ENCODE results near the gene TAF11L11. TPM values are rescaled to one million over a fixed set of nuclear protein-coding genes. Genes with fewer than 3 reads are reported as not detected.
"Not testable (repeated sequence)": the region's sequence is repeated elsewhere in the genome, so short reads cannot be mapped to it uniquely, and the experiment has no call there.

TAF11L11 gene
- total RNA-seq, 1 experiment from 2014 or later, result 0.64 TPM

DNA sequence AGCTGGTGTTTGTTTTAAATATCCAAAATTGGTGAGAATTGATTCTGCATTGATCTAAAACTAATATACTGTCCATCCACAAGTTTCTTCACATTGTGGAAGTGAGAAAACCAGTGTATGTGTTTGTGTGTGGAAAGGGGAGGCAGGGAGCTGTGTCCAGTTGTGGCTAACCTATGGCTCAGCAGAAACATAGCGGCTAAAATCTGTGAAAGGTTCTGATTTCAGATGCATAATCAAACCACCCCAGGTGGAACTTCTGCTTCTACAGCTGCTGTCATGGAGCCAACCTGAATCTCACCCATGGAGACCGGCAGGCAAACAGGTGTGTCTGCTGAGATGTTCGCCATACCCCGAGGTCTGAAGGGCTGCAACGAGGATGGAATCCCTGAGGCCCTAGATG is 30.2 kb downstream of the TAF11L11 start, which contains the start of gene TAF11L14:
TSS of gene TAF11L14 (plus strand) at position 301 of the 400 bp plus-strand sequence.
- no peak for DNase-seq (ENCODE audit: low spot score)
- CTCF ChIA-PET, result no interaction called here
- Histone ChIP-seq H3K4me3 (ENCODE audit: low read depth, low read length, poor library complexity, severe bottlenecking) (no peak within 1 kb of the TSS), H3K27me3 (replicated peaks; ENCODE audit: insufficient read depth, low read depth, low read length, poor library complexity) (no peaks in the 10 kb centered on the region), H3K9me3 (ENCODE audit: low read depth, low read length, poor library complexity, severe bottlenecking) (no peaks in the 10 kb centered on the region), H3K36me3 (ENCODE audit: insufficient read depth, low read length, poor library complexity, severe bottlenecking) (no peaks in the 10 kb centered on the region), H3K4me1 (ENCODE audit: insufficient read depth, low read length, poor library complexity, severe bottlenecking) (no peaks in the 10 kb centered on the region), H3K27ac (ENCODE audit: low read depth, low read length, poor library complexity, severe bottlenecking) (no peak within 1 kb of the TSS)
- TF ChIP-seq, protein P1, sequence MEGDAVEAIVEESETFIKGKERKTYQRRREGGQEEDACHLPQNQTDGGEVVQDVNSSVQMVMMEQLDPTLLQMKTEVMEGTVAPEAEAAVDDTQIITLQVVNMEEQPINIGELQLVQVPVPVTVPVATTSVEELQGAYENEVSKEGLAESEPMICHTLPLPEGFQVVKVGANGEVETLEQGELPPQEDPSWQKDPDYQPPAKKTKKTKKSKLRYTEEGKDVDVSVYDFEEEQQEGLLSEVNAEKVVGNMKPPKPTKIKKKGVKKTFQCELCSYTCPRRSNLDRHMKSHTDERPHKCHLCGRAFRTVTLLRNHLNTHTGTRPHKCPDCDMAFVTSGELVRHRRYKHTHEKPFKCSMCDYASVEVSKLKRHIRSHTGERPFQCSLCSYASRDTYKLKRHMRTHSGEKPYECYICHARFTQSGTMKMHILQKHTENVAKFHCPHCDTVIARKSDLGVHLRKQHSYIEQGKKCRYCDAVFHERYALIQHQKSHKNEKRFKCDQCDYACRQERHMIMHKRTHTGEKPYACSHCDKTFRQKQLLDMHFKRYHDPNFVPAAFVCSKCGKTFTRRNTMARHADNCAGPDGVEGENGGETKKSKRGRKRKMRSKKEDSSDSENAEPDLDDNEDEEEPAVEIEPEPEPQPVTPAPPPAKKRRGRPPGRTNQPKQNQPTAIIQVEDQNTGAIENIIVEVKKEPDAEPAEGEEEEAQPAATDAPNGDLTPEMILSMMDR (conservative IDR thresholded peaks at IDR 0.05; ENCODE audit: low read depth, low read length), result no peak
- no peak for TF ChIP-seq EZH2 (IDR thresholded peaks at IDR 0.05; ENCODE audit: borderline replicate concordance, low read depth, low read length, poor library complexity, severe bottlenecking)
- intact Hi-C loops (cut with micrococcal nuclease; ENCODE audit: unreplicated experiment), result no loop called here
- POLR2A ChIA-PET (ENCODE audit: low non-redundant PET), result no interaction called here
- BruUV-seq (replicated peaks), result no TSS peak

DNA sequence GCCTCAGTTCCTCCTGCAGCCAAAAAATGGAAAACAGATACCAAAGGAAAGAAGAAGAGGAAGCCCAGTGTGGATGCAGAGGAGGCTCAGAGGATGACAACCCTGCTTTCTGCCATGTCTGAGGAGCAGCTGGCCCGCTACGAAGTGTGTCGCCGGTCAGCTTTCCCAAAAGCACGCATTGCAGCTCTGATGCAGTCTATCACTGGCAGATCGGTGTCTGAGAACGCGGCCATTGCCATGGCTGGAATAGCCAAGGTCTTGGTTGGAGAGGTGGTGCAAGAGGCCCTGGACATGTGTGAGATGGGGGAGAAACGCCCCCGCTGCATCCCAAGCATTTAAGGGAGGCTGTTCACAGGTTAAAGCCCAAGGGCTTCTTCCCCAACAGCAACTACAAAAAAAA is 45.2 kb downstream of the TAF11L11 start:
- intact Hi-C loops (cut with micrococcal nuclease; ENCODE audit: unreplicated experiment); POLR2A ChIA-PET (ENCODE audit: low non-redundant PET); H3K4me3 ChIP-seq (ENCODE audit: low read depth, low read length, poor library complexity, severe bottlenecking); BruUV-seq (replicated peaks); H3K27me3 ChIP-seq (replicated peaks; ENCODE audit: insufficient read depth, low read depth, low read length, poor library complexity); H3K4me1 ChIP-seq (ENCODE audit: insufficient read depth, low read length, poor library complexity, severe bottlenecking); H3K27ac ChIP-seq (ENCODE audit: low read depth, low read length, poor library complexity, severe bottlenecking); CTCF ChIA-PET; H3K9me3 ChIP-seq (ENCODE audit: low read depth, low read length, poor library complexity, severe bottlenecking); H3K36me3 ChIP-seq (ENCODE audit: insufficient read depth, low read length, poor library complexity, severe bottlenecking); DNase-seq (ENCODE audit: low spot score): not testable (repeated sequence)

DNA sequence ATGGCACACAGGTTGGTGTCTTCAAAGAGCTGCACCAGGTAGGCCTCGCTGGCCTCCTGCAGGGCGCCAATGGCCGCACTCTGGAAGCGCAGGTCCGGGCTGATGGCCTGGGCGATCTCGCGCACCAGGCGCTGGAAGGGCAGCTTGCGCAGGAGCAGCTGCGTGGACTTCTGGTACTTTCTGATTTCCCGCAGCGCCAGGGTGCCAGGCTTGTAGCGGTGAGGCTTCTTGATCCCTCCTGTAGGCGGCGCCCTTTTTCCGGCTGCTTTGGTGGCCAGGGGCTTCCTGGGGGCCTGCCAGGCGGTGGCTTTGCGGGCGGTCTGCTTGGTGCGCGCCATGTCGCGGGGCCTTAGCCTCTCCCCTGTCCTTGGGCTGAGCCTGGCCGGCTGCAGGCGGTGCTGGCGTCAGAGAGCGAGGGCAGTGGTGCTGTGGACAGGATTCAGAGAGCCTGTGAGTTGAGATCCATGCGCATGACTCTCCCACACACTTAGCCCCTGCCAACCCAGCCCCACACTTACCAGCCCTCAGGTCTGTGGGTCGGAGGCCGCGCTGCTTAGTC is 51.3 kb downstream of the TAF11L11 start:
- H3K36me3 ChIP-seq (ENCODE audit: insufficient read depth, low read length, poor library complexity, severe bottlenecking); H3K27me3 ChIP-seq (replicated peaks; ENCODE audit: insufficient read depth, low read depth, low read length, poor library complexity); CTCF ChIA-PET; intact Hi-C loops (cut with micrococcal nuclease; ENCODE audit: unreplicated experiment); H3K27ac ChIP-seq (ENCODE audit: low read depth, low read length, poor library complexity, severe bottlenecking); H3K4me1 ChIP-seq (ENCODE audit: insufficient read depth, low read length, poor library complexity, severe bottlenecking); POLR2A ChIA-PET (ENCODE audit: low non-redundant PET); H3K9me3 ChIP-seq (ENCODE audit: low read depth, low read length, poor library complexity, severe bottlenecking); BruUV-seq (replicated peaks); H3K4me3 ChIP-seq (ENCODE audit: low read depth, low read length, poor library complexity, severe bottlenecking); DNase-seq (ENCODE audit: low spot score): not testable (repeated sequence)

Other genes with a start within 250 kb of the TAF11L11 start
- gene TAF11L2, start 106.0 kb upstream of the TAF11L11 start, total RNA-seq (2021), result not detected in 2 replicates
- gene TAF11L3, start 85.8 kb upstream of the TAF11L11 start, total RNA-seq (2021), result not detected in 2 replicates
- not detected in 2 replicates for gene TAF11L4, start 82.4 kb upstream of the TAF11L11 start, total RNA-seq (2021)
- 1.4 and 1.7 TPM in 2 replicates for gene TAF11L5, start 78.9 kb upstream of the TAF11L11 start, total RNA-seq (2021)
- gene TAF11L6, start 75.5 kb upstream of the TAF11L11 start, total RNA-seq (2021), result not detected in 2 replicates
- gene TAF11L7, start 18.4 kb upstream of the TAF11L11 start, total RNA-seq (2021), result not detected in 2 replicates
- not detected in 2 replicates for gene TAF11L8, start 13.2 kb upstream of the TAF11L11 start, total RNA-seq (2021)
- not detected in 2 replicates for gene TAF11L9, start 9.8 kb upstream of the TAF11L11 start, total RNA-seq (2021)
- 1.4 and 1.7 TPM in 2 replicates for gene TAF11L10, start 6.4 kb upstream of the TAF11L11 start, total RNA-seq (2021)
- gene TAF11L12, start 6.2 kb downstream of the TAF11L11 start, total RNA-seq (2021), result not detected in 2 replicates
- not detected in 2 replicates for gene TAF11L13, start 27.9 kb downstream of the TAF11L11 start, total RNA-seq (2021)
- gene TAF11L14, start 30.3 kb downstream of the TAF11L11 start, total RNA-seq (2021), result not detected in 2 replicates

Data from A673 (cell line).